GM19468 (cell line): ENCODE measurements around the gene NSL1.

Source experiments
- ATAC-seq: cut with Tn5 transposase; IDR thresholded peaks from one replicate; pipeline ENCODE4 v1.9.1; 2021; ENCODE audit warnings: mild to moderate bottlenecking, moderate library complexity, moderate number of reproducible peaks; ENCODE audit not compliant: unreplicated experiment; ENCODE audit errors: extremely low read depth

Gene NSL1

GRCh38 chr1:212791676-212792395 lies at the start of gene NSL1, which contains the start of gene TATDN3:
Gene NSL1, minus strand, starts transcription at chr1:212791777. Its CDS starts 14 bp downstream, at chr1:212791763.
Gene TATDN3, plus strand, starts transcription at chr1:212791894. Its CDS starts 28 bp downstream, at chr1:212791922.
- ATAC-seq, result peak; percentile 57

GRCh38 chr1:212838145-212838544 lies 46.6 kb upstream of the NSL1 start:
- no peak for ATAC-seq

GRCh38 chr1:212833211-212834207 lies 41.9 kb upstream of the NSL1 start:
- ATAC-seq, result peak; percentile 65

- ATAC-seq, result no peak
These were observed 36.8 kb upstream of the NSL1 start for GRCh38 chr1:212828395-212828794.

- no peak for ATAC-seq
These were observed 36.3 kb upstream of the NSL1 start for GRCh38 chr1:212827831-212828278.

- no peak for ATAC-seq
These were observed 35.7 kb upstream of the NSL1 start for GRCh38 chr1:212827171-212827776.

GRCh38 chr1:212825798-212826452 lies 34.3 kb upstream of the NSL1 start:
- no peak for ATAC-seq

- no peak for ATAC-seq
These were observed 32.6 kb upstream of the NSL1 start for GRCh38 chr1:212824201-212824600.

- ATAC-seq, result no peak
These were observed 31.4 kb upstream of the NSL1 start for GRCh38 chr1:212822956-212823355.

- ATAC-seq, result no peak
These were observed 29.4 kb upstream of the NSL1 start for GRCh38 chr1:212820969-212821368.

GRCh38 chr1:212819726-212820125 lies 28.1 kb upstream of the NSL1 start:
- ATAC-seq, result no peak

GRCh38 chr1:212816567-212817278 lies 25.1 kb upstream of the NSL1 start:
- no peak for ATAC-seq

- no peak for ATAC-seq
These were observed 23.2 kb upstream of the NSL1 start for GRCh38 chr1:212814537-212815334.

GRCh38 chr1:212805767-212806166 lies 14.2 kb upstream of the NSL1 start:
- ATAC-seq, result no peak

- no peak for ATAC-seq
These were observed 6.1 kb upstream of the NSL1 start for GRCh38 chr1:212797681-212798080.

- ATAC-seq, result peak; percentile 88
These were observed 3.0 kb upstream of the NSL1 start for GRCh38 chr1:212794561-212795014.

- no peak for ATAC-seq
These were observed 875 bp upstream of the NSL1 start for GRCh38 chr1:212792396-212792908.

GRCh38 chr1:212791261-212791675 lies 309 bp downstream of the NSL1 start:
- ATAC-seq, result peak; percentile 4
